Endometrium (tissue), 2 donors: ENCODE measurements around the gene MECP2.

Experiments
- FAIRE-seq: peaks from 2 replicates; lab custom pipeline; 2012; peaks lifted over from hg19 to GRCh38; lab: Jason Lieb, UNC
- donor health status: control.
- donor health status: control.

MECP2 gene

DNA sequence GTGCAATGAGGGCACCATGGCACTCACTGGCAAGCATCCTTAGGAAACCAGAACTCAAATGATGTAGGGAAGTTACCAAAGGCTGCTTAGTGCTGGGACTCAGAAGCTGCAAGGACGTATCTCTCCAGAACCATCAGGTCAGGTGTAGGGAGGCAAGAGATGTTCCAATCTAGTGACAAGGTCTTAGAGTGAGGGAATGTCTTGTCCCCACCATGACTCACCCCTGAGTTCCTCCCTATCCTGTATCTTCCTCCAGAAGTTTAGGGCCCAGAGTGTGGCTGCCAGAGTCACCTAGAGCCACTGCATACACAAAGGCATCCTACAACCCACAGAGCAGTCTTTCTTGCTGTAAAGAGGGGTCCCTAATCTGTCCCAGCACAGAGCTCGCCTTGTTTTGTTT is 63.7 kb downstream of the MECP2 start:
- FAIRE-seq = no peak

DNA sequence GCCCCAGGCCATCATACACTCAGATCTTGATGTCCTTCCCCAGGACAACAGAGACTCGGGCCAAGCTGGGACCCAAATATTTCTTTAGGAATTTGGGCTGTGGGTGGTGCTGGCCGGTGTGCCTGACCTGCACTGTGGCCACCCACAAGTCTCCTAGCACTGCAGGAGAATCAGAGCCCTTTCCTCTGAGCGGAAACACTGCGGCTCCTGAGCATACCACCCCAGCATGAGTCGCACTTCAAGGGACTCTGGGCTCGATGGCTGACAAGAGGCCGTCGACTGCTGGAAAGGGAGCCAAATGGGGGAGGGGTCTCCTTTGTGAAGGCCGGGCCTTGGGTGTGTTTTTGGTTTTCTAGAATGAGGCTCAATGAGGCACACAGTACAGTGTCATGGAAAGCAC is 64.9 kb downstream of the MECP2 start:
- FAIRE-seq = no peak

DNA sequence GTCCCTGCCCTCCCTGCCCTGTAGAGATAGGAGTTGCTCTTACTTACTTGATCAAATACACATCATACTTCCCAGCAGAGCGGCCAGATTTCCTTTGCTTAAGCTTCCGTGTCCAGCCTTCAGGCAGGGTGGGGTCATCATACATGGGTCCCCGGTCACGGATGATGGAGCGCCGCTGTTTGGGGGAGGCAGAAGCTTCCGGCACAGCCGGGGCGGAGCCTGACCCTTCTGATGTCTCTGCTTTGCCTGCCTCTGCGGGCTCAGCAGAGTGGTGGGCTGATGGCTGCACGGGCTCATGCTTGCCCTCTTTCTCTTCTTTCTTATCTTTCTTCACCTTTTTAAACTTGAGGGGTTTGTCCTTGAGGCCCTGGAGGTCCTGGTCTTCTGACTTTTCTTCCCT is 65.4 kb downstream of the MECP2 start:
- no peak for FAIRE-seq

DNA sequence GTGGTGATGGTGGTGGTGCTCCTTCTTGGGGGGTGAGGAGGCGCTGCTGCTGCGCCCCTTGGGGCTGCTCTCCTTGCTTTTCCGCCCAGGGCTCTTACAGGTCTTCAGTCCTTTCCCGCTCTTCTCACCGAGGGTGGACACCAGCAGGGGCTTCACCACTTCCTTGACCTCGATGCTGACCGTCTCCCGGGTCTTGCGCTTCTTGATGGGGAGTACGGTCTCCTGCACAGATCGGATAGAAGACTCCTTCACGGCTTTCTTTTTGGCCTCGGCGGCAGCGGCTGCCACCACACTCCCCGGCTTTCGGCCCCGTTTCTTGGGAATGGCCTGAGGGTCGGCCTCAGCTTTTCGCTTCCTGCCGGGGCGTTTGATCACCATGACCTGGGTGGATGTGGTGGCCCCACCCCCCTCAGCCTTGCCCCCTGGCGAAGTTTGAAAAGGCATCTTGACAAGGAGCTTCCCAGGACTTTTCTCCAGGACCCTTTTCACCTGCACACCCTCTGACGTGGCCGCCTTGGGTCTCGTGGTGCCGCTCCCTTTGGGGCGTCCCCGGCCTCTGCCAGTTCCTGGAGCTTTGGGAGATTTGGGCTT is 66.7 kb downstream of the MECP2 start:
- FAIRE-seq = no peak

DNA sequence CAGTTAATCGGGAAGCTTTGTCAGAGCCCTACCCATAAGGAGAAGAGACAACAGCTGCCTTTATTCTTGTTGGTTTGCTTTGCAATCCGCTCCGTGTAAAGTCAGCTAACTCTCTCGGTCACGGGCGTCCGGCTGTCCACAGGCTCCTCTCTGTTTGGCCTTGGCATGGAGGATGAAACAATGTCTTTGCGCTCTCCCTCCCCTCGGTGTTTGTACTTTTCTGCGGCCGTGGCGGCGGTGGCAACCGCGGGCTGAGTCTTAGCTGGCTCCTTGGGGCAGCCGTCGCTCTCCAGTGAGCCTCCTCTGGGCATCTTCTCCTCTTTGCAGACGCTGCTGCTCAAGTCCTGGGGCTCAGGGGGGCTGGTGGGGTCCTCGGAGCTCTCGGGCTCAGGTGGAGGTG is 67.3 kb downstream of the MECP2 start:
- no peak for FAIRE-seq

DNA sequence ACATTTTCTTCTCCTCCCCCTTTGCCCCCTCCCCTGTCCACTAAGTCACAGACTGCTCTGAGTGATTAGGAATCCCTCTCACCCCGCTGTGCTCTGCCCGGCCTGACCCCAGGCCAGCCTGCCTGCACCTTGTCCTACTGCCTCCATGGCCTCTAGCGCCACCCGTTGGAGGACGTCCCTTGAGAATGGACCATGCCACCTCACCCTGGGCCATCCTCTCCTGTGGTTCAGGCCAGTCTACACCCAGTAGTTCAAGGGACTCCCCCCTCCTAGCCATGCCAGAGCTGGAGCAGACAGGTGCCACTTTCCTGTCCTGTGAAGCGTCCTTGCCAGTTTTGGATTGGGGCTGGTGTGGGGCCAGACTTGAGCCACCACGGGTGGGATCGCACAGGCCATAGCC is 68.1 kb downstream of the MECP2 start:
- FAIRE-seq = no peak

DNA sequence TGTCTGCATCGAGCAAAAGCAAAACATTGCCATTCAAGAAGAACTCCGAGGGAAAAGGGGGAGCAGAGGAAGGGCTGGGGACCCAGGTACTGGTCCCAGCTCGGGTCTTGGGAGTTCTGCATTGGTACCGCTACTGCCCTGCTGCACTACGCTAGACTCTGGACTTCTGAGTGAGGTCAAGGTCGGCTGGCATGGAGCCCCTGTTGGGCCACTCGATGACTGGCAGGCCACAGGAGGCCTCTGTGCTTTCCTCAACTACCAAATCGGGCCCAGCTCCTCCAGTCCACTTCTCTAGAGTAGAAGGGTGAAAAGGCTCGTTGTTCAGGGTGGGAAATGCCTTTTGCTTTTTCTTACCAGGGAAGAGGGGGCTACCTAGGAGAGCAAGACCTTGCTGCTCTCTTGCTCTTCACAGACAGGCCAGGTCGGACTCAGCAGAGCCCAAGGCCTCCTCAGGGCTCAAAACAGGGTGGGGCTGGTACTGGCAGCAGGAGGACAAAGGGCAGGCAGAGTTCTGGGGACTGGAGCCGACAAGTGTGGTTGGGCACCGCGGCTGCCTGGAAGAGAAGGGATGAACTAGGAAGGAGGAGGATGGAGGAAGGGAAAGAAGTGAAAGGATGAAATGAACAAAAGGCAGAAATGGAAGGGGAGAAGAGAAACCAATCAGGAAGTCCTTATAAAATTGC is 68.9 kb downstream of the MECP2 start:
- no peak for FAIRE-seq

DNA sequence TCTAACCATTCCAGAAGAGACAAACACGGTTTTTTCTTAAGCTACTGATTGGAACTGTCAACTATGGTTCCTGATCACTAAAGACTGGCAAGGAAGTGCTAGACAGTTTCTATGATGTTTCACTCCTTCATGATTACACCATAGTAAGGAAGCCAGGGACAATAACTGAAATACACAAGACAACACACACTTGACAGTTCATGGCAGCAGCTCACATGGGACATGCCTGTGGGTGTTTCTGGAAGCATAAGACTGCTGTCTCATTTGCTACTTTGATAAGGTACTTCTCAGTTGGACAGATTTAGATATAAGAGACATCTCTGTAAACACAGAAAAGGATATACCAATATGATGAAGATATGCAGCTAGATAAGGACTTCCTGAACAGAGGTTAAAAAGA is 69.5 kb downstream of the MECP2 start:
- FAIRE-seq = no peak

DNA sequence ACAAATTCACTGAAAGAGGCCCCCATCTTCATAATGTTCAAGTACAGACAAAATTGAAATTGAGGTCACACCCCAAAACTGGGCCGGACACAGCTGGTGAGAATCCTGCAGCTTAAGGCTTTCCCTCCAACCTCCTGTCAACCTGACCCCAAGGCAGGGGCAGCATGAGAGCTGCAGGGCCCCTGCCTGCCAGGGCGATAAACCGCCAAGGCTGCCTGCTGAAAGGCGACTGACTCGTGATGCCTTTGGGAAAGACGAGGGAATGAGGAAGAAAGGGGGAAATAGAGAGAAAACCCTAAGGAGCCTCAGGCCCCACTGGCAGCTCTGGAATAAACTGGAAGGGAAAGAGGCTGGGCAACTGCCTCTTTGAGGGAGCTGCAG is 70.5 kb downstream of the MECP2 start:
- FAIRE-seq = no peak

DNA sequence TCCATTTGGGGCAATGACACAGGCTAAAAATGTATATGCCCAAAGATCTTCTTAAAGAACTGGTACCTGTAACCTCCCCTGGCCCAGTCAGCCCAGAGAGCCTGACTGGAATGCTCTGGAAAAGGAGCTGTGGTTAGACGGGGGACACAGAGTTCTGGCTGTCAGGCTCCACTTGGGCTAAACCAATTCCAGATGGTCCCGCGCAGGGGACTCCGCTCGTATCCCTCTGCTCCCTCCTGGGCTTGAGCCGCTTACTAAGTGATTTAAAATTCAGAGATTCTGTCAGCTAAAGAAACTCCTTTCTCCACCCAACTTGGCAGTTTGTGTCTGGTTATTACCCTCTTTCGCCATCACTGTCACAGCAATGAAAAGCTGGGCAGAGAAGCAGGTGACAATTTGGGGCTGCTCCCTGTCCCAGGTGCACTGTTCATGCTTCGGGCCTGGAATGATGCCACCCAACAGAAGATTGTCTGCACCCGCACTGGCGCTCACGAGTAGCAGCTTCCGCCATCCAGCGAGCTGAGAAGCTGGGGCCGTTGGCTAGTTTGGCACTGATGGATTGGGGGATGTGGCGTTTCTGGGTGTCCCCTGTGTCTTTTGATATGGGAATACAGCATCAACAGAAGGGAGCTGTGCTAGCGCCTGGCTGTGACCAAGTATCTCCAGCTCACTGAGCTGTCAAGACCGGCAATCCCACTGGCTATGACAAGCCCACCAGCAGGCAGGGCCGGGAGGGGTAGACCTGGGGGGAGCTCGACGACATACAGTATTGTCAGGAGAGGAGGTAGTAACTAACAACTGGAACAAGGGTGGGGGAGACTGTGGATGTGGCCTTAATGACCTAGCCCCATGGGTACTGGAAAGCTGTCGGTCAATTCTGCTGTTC is 71.1 kb downstream of the MECP2 start:
- FAIRE-seq = no peak

DNA sequence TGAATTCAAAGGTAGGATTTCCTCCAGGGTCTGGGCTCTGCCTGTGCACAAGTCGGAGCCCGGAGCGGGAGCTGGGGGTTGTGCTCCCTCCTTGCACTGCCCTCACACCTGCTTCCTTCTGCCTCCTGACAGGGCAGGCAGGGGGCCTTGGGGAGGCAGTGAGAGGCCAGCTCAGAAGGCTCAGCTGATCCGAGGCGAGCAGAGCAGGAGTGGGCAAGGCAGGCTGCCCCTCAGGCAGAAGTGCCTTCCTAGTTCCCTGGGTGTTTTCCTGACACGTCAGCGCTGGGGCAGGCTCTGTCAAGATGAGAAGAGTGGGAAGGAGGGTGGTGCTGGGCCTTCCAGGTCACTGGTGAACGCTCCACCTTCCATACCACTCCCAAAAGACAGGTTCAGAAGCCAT is 72.3 kb downstream of the MECP2 start:
- no peak for FAIRE-seq

DNA sequence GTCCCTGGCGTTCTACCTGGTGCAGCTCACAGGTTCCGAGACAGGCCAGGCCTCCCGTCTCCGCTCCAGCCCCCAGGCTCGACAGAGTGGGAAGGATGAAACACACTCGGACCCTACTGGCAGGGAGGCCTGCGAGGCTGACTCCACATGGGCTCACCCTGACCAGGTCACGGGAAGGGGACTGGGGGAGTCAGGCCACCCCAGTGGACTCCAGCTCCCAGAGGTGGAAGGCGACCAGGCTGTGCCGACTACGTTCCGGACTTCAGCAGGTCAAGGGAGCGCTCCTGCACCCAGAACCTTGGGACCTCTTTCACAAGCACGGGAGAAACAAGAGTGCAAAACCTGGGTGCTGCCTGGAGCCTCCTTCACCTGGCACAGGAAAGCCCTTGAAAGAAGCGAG is 73.2 kb downstream of the MECP2 start:
- no peak for FAIRE-seq

DNA sequence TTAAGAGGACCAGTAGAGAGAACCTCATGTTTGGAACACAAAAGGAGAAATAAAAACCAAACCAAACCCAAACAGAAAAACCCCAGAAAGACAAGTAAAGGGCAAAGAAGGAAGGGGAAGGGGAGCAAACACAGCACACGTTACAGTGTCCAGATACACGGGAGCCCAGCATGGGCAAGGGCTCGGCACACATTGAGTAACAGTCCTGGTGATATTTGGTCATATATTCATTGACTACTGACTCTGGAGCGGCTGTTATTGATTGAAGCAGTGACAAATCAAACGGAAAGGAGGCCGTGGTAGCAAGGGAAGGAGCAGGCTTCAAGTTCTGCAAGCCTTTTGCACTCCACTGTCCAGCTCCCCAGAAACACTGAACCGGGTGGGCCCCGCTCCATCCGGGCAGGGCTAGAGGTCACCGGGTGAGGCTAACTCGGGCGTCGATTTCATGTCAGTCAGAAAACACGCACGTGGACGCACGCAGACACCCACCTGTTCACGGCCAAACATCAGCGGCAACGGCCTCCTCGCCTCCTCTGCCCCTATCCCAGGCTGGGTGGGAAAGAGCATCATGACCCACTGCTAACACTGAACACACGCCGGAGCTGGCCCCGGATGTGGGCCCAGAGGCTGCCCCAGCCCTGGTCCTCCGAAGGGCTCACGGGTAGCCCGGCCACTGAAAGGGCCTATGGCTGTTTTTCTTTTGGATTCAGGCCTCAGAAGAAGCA is 74.1 kb downstream of the MECP2 start:
- FAIRE-seq = no peak

DNA sequence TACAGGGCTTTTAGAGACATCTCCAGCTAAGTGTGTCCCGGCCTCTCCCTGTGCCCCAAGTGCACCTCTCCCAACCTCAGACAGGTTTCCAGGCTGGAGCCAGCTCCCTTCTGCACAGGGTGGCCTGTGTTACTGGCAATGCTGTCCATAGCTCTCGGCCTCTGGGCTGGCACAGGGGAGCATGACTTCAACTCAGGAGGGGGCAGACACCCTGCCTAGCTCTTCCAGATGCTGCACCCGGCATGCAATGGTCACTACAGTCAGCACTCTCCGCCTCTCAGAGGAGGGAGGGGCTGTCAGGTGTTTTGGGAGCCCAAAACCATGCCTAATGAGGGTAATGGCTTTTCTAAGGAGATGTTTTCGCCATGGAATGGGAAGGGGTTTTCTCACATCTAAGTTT is 75.4 kb downstream of the MECP2 start:
- no peak for FAIRE-seq

DNA sequence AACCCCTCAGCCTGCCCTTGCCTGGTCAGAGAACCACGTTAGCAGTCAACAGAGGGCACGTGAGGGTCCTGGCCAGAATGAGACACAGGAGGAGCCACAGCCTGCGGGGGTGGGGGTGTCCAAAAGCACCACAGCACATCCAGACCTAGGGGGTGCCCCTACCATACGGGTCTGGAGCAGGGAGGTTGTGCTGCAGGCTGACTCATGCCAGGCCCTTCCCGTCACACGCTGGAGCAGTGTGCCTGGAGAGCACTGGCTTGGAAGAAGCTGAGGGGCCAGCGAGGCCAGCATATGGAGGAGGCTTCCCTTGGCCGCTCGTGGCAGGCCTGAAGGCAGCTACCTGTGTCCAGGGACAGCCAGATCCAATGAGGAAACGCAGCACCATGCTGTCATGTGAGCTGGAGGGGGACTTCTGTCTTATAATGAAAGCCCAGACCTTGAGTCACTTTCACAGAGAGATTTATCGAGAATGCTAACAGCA is 76.3 kb downstream of the MECP2 start:
- no peak for FAIRE-seq

DNA sequence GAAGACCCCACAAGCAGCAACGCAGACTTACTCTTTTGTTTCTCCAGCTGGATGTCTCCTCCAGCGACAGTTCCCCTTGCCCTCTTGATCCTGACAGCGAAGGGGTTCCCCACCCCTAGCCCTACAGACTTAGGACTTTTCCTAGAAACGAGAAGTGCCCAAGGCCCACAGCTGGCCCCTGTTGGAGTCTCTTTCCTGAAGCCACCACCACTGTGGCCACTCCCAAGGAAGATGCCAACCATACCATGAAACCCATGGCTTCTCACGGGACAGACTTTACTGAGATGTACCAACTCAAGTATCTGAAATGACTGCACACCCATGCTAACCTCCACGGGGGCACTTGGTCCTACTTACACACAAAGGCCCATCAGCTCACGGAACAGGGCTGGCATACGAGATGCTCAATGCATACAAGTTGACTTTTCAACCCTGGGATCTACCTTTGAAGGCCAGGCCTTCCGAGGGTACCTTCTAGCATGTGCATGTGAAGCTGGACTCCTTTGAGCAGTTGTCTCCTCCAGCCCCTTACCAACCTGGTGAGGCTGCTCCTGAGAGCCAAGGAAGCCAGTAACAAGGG is 76.9 kb downstream of the MECP2 start:
- no peak for FAIRE-seq

DNA sequence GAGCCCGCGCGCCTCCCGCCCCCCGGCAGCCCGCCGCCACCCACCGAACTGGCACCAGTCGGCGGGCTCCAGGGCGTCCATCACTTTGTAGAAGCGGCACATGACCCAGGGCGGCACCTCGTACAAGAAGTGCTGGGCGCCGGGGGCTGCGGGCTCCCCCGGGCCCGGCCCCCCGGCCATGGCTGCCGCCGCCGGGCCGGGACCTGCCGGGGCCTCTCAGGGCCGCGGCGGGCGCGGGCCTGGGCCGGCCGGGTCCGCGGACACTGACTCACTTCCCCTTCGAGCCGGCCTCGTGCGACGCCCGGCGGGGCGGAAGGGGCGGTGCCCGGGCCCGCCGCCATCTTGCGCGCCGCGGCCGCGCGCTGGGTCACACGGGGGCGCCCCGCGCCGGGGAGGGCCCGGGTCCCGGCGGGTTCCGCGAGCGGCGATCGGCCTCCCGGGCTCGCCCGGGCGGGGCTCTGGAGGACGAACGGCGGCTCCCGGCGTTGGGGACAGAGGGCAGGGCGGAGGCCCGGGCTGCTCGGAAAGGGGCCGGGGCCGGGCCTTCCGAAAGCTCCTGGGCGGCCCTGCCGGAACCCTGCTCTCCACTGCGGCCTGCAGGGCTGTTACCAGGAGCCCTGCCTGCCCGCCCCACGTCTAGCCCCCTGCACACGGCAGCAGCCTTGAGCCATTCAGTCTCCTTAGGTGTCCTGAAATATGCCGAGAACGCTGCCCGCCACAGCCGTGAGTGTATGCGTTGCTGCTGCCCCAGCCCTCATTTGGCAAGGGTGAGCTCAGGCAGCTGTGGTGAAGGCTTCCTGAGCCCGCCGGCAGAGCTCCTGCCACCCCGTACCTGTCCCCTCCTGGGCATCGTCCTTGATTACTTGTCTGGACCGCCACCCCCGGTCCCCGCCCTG is 77.6 kb downstream of the MECP2 start, which contains the start of gene IRAK1:
Gene IRAK1 (minus strand): TSS at position 270 of the 896 bp plus-strand sequence. CDS start 90 bp downstream, at position 180.
- FAIRE-seq = no peak

DNA sequence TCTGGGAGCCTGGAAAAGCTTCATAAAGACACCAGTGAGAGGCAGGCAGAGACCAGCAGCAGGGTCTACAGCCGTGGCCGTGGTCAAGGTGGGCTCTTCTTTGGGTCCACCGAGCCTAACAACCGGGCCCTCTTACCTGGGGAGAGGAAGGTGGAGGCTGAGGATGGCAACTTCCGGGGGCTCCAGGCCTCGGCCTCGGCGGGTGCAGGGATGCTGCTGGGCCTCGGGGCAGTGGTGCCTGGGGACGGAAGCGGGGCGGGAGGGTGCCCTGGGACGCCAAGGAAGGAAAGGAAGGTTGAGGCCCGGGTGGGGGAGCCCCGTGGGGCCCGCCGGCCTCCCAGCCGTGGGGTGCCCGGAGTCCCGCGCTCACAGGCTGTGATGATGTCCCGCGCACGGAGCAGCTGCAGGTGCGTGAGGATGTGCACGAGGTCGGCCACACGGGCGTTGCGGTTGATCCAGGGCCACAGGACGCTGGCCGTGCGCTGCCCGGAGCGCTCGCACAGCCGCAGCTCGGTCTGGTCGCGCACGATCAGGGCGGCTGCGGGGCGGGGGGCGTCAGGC is 78.4 kb downstream of the MECP2 start:
- FAIRE-seq = no peak

DNA sequence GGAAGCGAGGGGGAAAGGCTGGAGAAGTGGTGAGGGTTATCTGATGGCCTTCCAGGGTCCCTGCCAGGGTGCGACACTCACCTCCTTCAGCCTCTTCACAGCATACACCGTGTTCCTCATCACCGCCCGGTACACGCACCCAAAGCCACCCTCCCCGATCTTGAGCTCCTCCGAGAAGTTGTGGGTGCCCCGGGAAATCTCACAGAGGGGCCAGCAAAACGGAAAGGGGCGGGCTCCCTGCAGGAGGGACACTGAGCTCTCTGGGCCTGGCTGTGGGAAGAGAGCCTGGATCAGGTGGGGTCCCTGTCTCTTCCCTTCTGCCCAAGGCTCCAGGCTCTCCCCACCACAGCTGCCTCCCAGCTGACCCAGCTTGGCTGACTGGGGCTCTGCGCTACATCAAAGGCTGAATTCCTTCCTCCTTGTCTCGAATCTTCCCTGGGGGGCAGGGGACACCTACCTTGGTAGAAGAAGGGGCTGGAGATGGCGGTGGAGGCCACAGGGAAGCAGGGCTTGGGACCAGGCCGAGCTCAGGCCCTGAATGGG is 78.9 kb downstream of the MECP2 start:
- FAIRE-seq = no peak

DNA sequence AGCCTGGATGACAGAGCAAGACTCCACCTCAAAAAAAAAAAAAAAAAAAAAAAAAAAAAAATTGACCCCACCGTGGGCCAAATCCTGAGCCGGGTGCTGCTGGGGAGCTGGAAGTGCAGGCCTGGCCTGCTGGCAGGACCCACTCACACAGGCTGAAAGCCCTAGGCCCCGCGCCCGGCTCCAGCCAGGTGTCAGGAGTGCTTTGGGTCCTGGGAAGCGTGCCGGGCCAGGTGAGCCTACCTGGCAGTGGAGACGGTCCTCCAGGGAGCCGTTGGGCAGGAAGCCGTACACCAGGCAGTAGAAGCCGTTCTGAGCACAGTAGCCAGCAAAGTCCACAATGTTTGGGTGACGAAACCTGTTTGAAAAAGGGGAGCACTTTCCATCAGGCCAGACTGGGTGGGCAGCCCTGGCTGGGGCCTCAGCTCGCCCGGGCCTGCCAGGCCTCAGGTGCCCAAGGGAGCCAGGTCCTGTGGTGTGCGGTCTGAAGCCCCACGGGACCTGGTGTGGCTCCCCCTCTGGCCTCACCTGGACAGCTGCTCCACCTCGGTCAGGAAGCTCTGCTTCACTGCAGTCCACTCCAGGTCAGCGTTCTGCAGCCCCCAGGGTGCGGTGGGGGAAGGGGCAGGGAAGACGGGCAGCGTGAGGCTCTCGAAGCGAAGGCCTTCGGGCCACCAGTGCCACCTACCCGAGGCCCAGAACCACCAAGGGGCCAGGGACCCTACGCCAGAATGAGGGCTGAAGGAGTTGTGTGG is 79.6 kb downstream of the MECP2 start:
- FAIRE-seq = no peak
